H9 (cell line): ENCODE results near the gene PHF11. TPM values are rescaled to one million over a fixed set of nuclear protein-coding genes. Genes with fewer than 3 reads are reported as not detected.

ENCODE experiments used
- DNase-seq: peaks from one replicate; pipeline ENCODE4 v3.0.0-alpha.2; 2017
- H2AFZ ChIP-seq: one replicate; pipeline ENCODE4 v1.6.1; 2013; ENCODE audit warnings: mild to moderate bottlenecking, low read length, control low read depth, moderate library complexity
- H2AK5ac ChIP-seq: 2 replicates; pipeline ENCODE4 v1.6.1; 2013; ENCODE audit warnings: low read length, control low read depth, mixed read lengths; ENCODE audit not compliant: insufficient read length
- H2BK120ac ChIP-seq: one replicate; pipeline ENCODE4 v1.6.1; 2013; ENCODE audit warnings: low read depth, mild to moderate bottlenecking, low read length, control low read depth, inconsistent platforms; ENCODE audit not compliant: poor library complexity, severe bottlenecking
- H2BK12ac ChIP-seq: 2 replicates; pipeline ENCODE4 v1.6.1; 2013; ENCODE audit warnings: low read length, control low read depth, mixed read lengths, low read depth; ENCODE audit not compliant: insufficient read length
- H2BK15ac ChIP-seq: 2 replicates; pipeline ENCODE4 v1.6.1; 2013; ENCODE audit warnings: low read depth, low read length, control low read depth
- H2BK20ac ChIP-seq: one replicate; pipeline ENCODE4 v1.6.1; 2013; ENCODE audit warnings: low read depth, mild to moderate bottlenecking, low read length, control low read depth, inconsistent platforms; ENCODE audit not compliant: poor library complexity, severe bottlenecking
- H2BK5ac ChIP-seq: 2 replicates; pipeline ENCODE4 v1.6.1; 2013; ENCODE audit warnings: low read length, control low read depth, mixed read lengths; ENCODE audit not compliant: insufficient read length
- H3K14ac ChIP-seq: 2 replicates; pipeline ENCODE4 v1.6.1; 2013; ENCODE audit warnings: low read length, control low read depth; ENCODE audit not compliant: insufficient read depth
- H3K18ac ChIP-seq: 2 replicates; pipeline ENCODE4 v1.6.1; 2013; ENCODE audit warnings: low read depth, mild to moderate bottlenecking, mixed read lengths, low read length, control low read depth; ENCODE audit not compliant: insufficient read length
- H3K23ac ChIP-seq: 2 replicates; pipeline ENCODE4 v1.6.1; 2013; ENCODE audit warnings: low read length, control low read depth, mixed read lengths, low read depth; ENCODE audit not compliant: insufficient read length
- H3K23me2 ChIP-seq: 2 replicates; pipeline ENCODE4 v1.6.1; 2013; ENCODE audit warnings: low read depth, mild to moderate bottlenecking, mixed read lengths, low read length, control low read depth; ENCODE audit not compliant: insufficient read length, poor library complexity, severe bottlenecking
- H3K27ac ChIP-seq: 2 replicates; pipeline ENCODE4 v1.5.1; 2013; ENCODE audit warnings: low read length, control low read depth, mixed read lengths, low read depth; ENCODE audit not compliant: insufficient read length
- H3K27me3 ChIP-seq: 2 replicates; pipeline ENCODE4 v1.6.1; 2013; ENCODE audit warnings: low read length, control low read depth, inconsistent platforms; ENCODE audit not compliant: insufficient read depth
- H3K4ac ChIP-seq: 2 replicates; pipeline ENCODE4 v1.6.1; 2013; ENCODE audit warnings: low read depth, mild to moderate bottlenecking, control low read depth, inconsistent platforms, low read length, moderate library complexity
- H3K4me1 ChIP-seq: 2 replicates; pipeline ENCODE4 v1.6.1; 2013; ENCODE audit warnings: low read length, control low read depth, inconsistent platforms; ENCODE audit not compliant: insufficient read depth
- H3K4me2 ChIP-seq: 2 replicates; pipeline ENCODE4 v1.6.1; 2013; ENCODE audit warnings: low read length, control low read depth, mixed read lengths; ENCODE audit not compliant: insufficient read length, insufficient read depth
- H3K56ac ChIP-seq: 2 replicates; pipeline ENCODE4 v1.6.1; 2013; ENCODE audit warnings: low read depth, mild to moderate bottlenecking, mixed read lengths, low read length, control low read depth; ENCODE audit not compliant: insufficient read length
- H3K79me1 ChIP-seq: 2 replicates; pipeline ENCODE4 v1.6.1; 2013; ENCODE audit warnings: low read depth, mild to moderate bottlenecking, moderate library complexity, low read length, control low read depth, inconsistent platforms; ENCODE audit not compliant: insufficient read depth, poor library complexity, severe bottlenecking
- H3K79me2 ChIP-seq: 2 replicates; pipeline ENCODE4 v1.6.1; 2013; ENCODE audit warnings: low read length, control low read depth, inconsistent platforms; ENCODE audit not compliant: insufficient read depth
- H3K9ac ChIP-seq: 2 replicates; pipeline ENCODE4 v1.6.1; 2013; ENCODE audit warnings: low read length, control low read depth, mixed read lengths; ENCODE audit not compliant: insufficient read length; ENCODE audit errors: extremely low read depth
- H3K9me3 ChIP-seq: one replicate; pipeline ENCODE4 v1.6.1; 2013; ENCODE audit warnings: low read depth, low read length, inconsistent platforms; ENCODE audit not compliant: control insufficient read depth
- H3T11ph ChIP-seq: one replicate; pipeline ENCODE4 v1.6.1; 2013; ENCODE audit warnings: mild to moderate bottlenecking, low read length, control low read depth, inconsistent platforms
- H4K20me1 ChIP-seq: one replicate; pipeline ENCODE4 v1.6.1; 2013; ENCODE audit not compliant: control insufficient read depth, insufficient read length, insufficient read depth
- H4K5ac ChIP-seq: 2 replicates; pipeline ENCODE4 v1.6.1; 2013; ENCODE audit warnings: low read depth, mild to moderate bottlenecking, mixed read lengths, low read length, control low read depth; ENCODE audit not compliant: insufficient read length
- H4K8ac ChIP-seq: replicated peaks from 2 replicates; pipeline ENCODE4 v1.6.1; 2013; ENCODE audit warnings: low read length, control low read depth, mixed read lengths, low read depth; ENCODE audit not compliant: insufficient read length
- H4K91ac ChIP-seq: 2 replicates; pipeline ENCODE4 v1.6.1; 2013; ENCODE audit warnings: low read depth, mild to moderate bottlenecking, moderate library complexity, mixed read lengths, low read length, control low read depth; ENCODE audit not compliant: insufficient read length
- H3K27ac Mint-ChIP-seq, 3 experiments: 2 replicates in 2 of 3; 3 replicates in 1 of 3; pipeline ENCODE4 v1.8.0; 2020 to 2021; ENCODE audit warnings: mixed read lengths in 3 of 3, mild to moderate bottlenecking in 1 of 3, moderate library complexity in 1 of 3
- H3K27me3 Mint-ChIP-seq: 2 replicates; pipeline ENCODE4 v1.8.0; 2021; ENCODE audit warnings: low read depth, mild to moderate bottlenecking, moderate library complexity, mixed read lengths
- H3K36me3 Mint-ChIP-seq, 3 experiments: 2 replicates in 2 of 3; 3 replicates in 1 of 3; pipeline ENCODE4 v1.8.0; 2020 to 2021; ENCODE audit warnings: low read depth in 3 of 3, mixed read lengths in 3 of 3; ENCODE audit not compliant: insufficient read depth in 1 of 3
- H3K4me1 Mint-ChIP-seq, 2 experiments: 2 replicates each; pipeline ENCODE4 v1.8.0; 2020; ENCODE audit warnings: mixed read lengths in 2 of 2
- H3K4me3 Mint-ChIP-seq, 2 experiments: 2 replicates in 1 of 2; 3 replicates in 1 of 2; pipeline ENCODE4 v1.8.0; 2020 to 2021; ENCODE audit warnings: mild to moderate bottlenecking in 2 of 2, mixed read lengths in 2 of 2, moderate library complexity in 1 of 2
- H3K9me3 Mint-ChIP-seq, 2 experiments: 2 replicates in 1 of 2; 3 replicates in 1 of 2; pipeline ENCODE4 v1.8.0; 2020; ENCODE audit warnings: mild to moderate bottlenecking in 2 of 2, mixed read lengths in 2 of 2, moderate library complexity in 1 of 2
- CTCF ChIP-seq: fragments of 200-600 bp; sonication (generic); conservative IDR thresholded peaks from 3 replicates; pipeline ENCODE4 v1.8.0; 2021; ENCODE audit warnings: antibody characterized with exemption, mild to moderate bottlenecking
- WGBS: extraction: QIAGEN DNeasy Blood & Tissue Kit; methylation state at CpG from one replicate; pipeline ENCODE4 v1.1.7; 2013; ENCODE audit warnings: missing lambda C conversion rate, low lambda C conversion rate, mixed read lengths; ENCODE audit not compliant: insufficient read length; ENCODE audit errors: extremely low coverage; 5-methylcytosine and 5-hydroxymethylcytosine counted together
- total RNA-seq: library from RNA; stranded (reverse); gene quantifications from 2 replicates; pipeline ENCODE4 v1.2.1, GENCODE V29; 2021

The PHF11 gene
- total RNA-seq, 1 experiment from 2014 or later: 13.5 TPM

GRCh38 chr13:49464621-49465325 lies 31.0 kb upstream of the PHF11 start:
- no peak for DNase-seq
- peaks cover 19% of the 10 kb centered on the region for H3K9me3 ChIP-seq
- H3K4me1 ChIP-seq: no peaks in the 10 kb centered on the region
- H4K5ac ChIP-seq: no peak overlapping the region
- H2BK15ac ChIP-seq: no peak overlapping the region
- H3K27ac ChIP-seq: no peak overlapping the region
- Mint-ChIP-seq H3K4me1 (no peaks in the 10 kb centered on the region), H3K9me3 (peaks cover 29 to 30% of the 10 kb centered on the region in 2 experiments), H3K27ac (no peak overlapping the region), H3K27me3 (no peaks in the 10 kb centered on the region), H3K4me3 (no peak overlapping the region), H3K36me3 (peaks cover 39 to 49% (median 47%) of the 10 kb centered on the region in 3 experiments)
- WGBS: no CpG with 5 or more reads among the region's 4 CpGs
- no peak overlapping the region for H3K4me2 ChIP-seq
- H3K56ac ChIP-seq: no peak overlapping the region
- H3K23me2 ChIP-seq: no peaks in the 10 kb centered on the region
- no peak overlapping the region for H3K14ac ChIP-seq
- no peak overlapping the region for H2AFZ ChIP-seq
- H3K79me2 ChIP-seq: no peaks in the 10 kb centered on the region
- H2BK120ac ChIP-seq: no peak overlapping the region
- H3T11ph ChIP-seq: no peak overlapping the region
- no peak overlapping the region for H3K18ac ChIP-seq
- H4K20me1 ChIP-seq: no peaks in the 10 kb centered on the region
- H3K4ac ChIP-seq: no peak overlapping the region
- H3K79me1 ChIP-seq: no peaks in the 10 kb centered on the region
- H4K91ac ChIP-seq: no peak overlapping the region
- no peak for TF ChIP-seq CTCF
- no peak overlapping the region for H3K23ac ChIP-seq
- no peak overlapping the region for H3K9ac ChIP-seq
- H4K8ac ChIP-seq: no peak overlapping the region
- H3K27me3 ChIP-seq: no peaks in the 10 kb centered on the region
- no peak overlapping the region for H2AK5ac ChIP-seq
- no peak overlapping the region for H2BK12ac ChIP-seq
- H2BK5ac ChIP-seq: no peak overlapping the region
- H2BK20ac ChIP-seq: no peak overlapping the region
